Keratinocyte (primary cell): ENCODE data around the gene JAZF1. TPM values are rescaled to one million over a fixed set of nuclear protein-coding genes. Genes with fewer than 3 reads are reported as not detected.
A peak's percentile ranks its signal among the peaks of the same experiment; 100 is the strongest.

ENCODE experiments used
- DNase-seq: peaks from one replicate; pipeline ENCODE4 v3.0.0-alpha.2; 2011; ENCODE audit warnings: low read depth, missing footprints, low spot score
- FAIRE-seq: peaks from 2 replicates; lab custom pipeline; 2011; peaks lifted over from hg19 to GRCh38; lab: Jason Lieb, UNC
- H2AFZ ChIP-seq: 2 replicates; pipeline ENCODE4 v1.6.0; 2012; ENCODE audit warnings: low read length, control low read depth, inconsistent platforms; ENCODE audit not compliant: control insufficient read depth
- H3K27ac ChIP-seq: 2 replicates; pipeline ENCODE4 v1.5.1; 2011; ENCODE audit warnings: low read length; ENCODE audit not compliant: control insufficient read depth, insufficient read depth
- H3K27me3 ChIP-seq: 3 replicates; pipeline ENCODE4 v1.6.0; 2011; ENCODE audit warnings: low read length; ENCODE audit not compliant: control insufficient read depth, insufficient read depth; ENCODE audit errors: extremely low read depth
- H3K36me3 ChIP-seq, 2 experiments: 2 replicates in 1 of 2; 3 replicates in 1 of 2; pipeline ENCODE4 v1.5.1; 2011; ENCODE audit warnings: low read length in 2 of 2, mild to moderate bottlenecking in 1 of 2; ENCODE audit not compliant: control insufficient read depth in 2 of 2, insufficient read depth in 2 of 2; ENCODE audit errors: extremely low read depth in 1 of 2
- H3K4me1 ChIP-seq: 3 replicates; pipeline ENCODE4 v1.5.1; 2011; ENCODE audit warnings: low read length; ENCODE audit not compliant: control insufficient read depth, insufficient read depth; ENCODE audit errors: extremely low read depth
- H3K4me2 ChIP-seq: 3 replicates; pipeline ENCODE4 v1.6.0; 2011; ENCODE audit warnings: low read depth, low read length; ENCODE audit not compliant: control insufficient read depth, insufficient read depth; ENCODE audit errors: extremely low read depth
- H3K4me3 ChIP-seq, 3 experiments: fragments of 200-600 bp in 1 of 3; sonication (generic) in 1 of 3; 2 replicates in 2 of 3; 3 replicates in 1 of 3; pipeline ENCODE4 v1.5.1; 2011 to 2016; ENCODE audit warnings: low read length in 3 of 3, mild to moderate bottlenecking in 3 of 3, control low read depth in 2 of 3, inconsistent platforms in 1 of 3, low read depth in 1 of 3, mixed read lengths in 1 of 3, mixed run types in 1 of 3, moderate library complexity in 1 of 3; ENCODE audit not compliant: control insufficient read depth in 2 of 3, insufficient read depth in 2 of 3; ENCODE audit errors: extremely low read depth in 1 of 3
- H3K79me2 ChIP-seq: 2 replicates; pipeline ENCODE4 v1.6.0; 2012; ENCODE audit warnings: low read length; ENCODE audit not compliant: control insufficient read depth, insufficient read depth
- H3K9ac ChIP-seq: 3 replicates; pipeline ENCODE4 v1.6.0; 2011; ENCODE audit warnings: low read length; ENCODE audit not compliant: control insufficient read depth, insufficient read depth; ENCODE audit errors: extremely low read depth
- H3K9me1 ChIP-seq: 3 replicates; pipeline ENCODE4 v1.6.0; 2011; ENCODE audit warnings: low read length; ENCODE audit not compliant: control insufficient read depth, insufficient read depth; ENCODE audit errors: extremely low read depth
- H3K9me3 ChIP-seq: 2 replicates; pipeline ENCODE4 v1.5.1; 2012; ENCODE audit warnings: low read depth, low read length; ENCODE audit not compliant: control insufficient read depth
- H4K20me1 ChIP-seq: 3 replicates; pipeline ENCODE4 v1.6.0; 2011; ENCODE audit warnings: low read length; ENCODE audit not compliant: control insufficient read depth, insufficient read depth; ENCODE audit errors: extremely low read depth
- EZH2 ChIP-seq: IDR thresholded peaks from one replicate; pipeline ENCODE4 v1.6.1; 2012; ENCODE audit warnings: inconsistent platforms, mild to moderate bottlenecking, low read length, moderate library complexity
- dilution Hi-C: fragments of 300-500 bp; cut with MboI; formaldehyde crosslinking; loops from one replicate; pipeline ENCODE4 v1.7.0; 2020; ENCODE audit warnings: low sequenced_read_pairs; ENCODE audit not compliant: extremely low pct_ligation_motif_present
- polyA plus RNA-seq, 5 experiments: library from polyadenylated mRNA; depleted of rRNA in 3 of 5; stranded (reverse) in 3 of 5; stranded (forward) in 1 of 5; unstranded in 1 of 5; fragments of >200 nt; gene quantifications; 1 replicate in 1 of 5; 2 replicates in 3 of 5; 3 replicates in 1 of 5; pipeline versions ENCODE4 v1.2.1 to v1.2.3, GENCODE V29; 2011 to 2012; ENCODE audit warnings: missing spikeins in 2 of 5, low read depth in 1 of 5, low replicate concordance in 1 of 5
- TF ChIP-seq, protein P1 (sequence below), 3 experiments: IDR thresholded peaks in 1 of 3; conservative IDR thresholded peaks in 1 of 3; optimal IDR thresholded peaks in 1 of 3; 2 replicates in 2 of 3; 3 replicates in 1 of 3; pipeline versions ENCODE3 to v1.5.1; 2011; ENCODE audit warnings: low read length in 3 of 3, mild to moderate bottlenecking in 3 of 3, moderate library complexity in 2 of 3, control low read depth in 1 of 3, inconsistent platforms in 1 of 3; ENCODE audit not compliant: insufficient read depth in 2 of 3; ENCODE audit errors: extremely low read depth in 1 of 3

Gene JAZF1
- polyA plus RNA-seq, 1 donor (not counting 4 experiments of a cell fraction or from before 2014, with no cell fraction given): 2.5 TPM

DNA sequence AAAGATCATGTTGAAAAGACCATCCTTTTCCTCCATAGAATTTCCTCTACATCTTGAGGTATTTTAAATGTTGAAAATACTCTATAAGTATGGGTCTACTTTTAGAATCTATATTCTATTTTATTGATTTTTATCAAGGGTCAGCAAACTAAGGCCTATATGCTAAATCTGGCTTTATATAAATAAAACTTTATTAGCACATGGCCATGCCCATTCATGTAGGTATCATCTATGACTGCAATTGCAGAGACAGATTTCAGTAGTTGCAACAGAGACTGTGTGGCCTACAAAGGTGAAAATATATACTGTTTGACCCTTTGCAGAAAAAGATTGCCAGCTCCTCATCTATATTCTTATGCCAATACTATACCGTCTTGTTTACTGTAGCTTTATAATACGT, 367.9 kb downstream of the JAZF1 start:
- peaks cover 3 to 7% of the 10 kb centered on the region in 2 experiments for H3K36me3 ChIP-seq
- no peaks in the 10 kb centered on the region for H3K9me3 ChIP-seq
- H3K4me3 ChIP-seq: no peak overlapping the region
- no peak for TF ChIP-seq EZH2
- H3K9me1 ChIP-seq: no peaks in the 10 kb centered on the region
- dilution Hi-C loops: no loop called here
- DNase-seq (no peak), FAIRE-seq (no peak)
- peaks cover 5% of the 10 kb centered on the region for H3K4me1 ChIP-seq
- H3K27me3 ChIP-seq: no peaks in the 10 kb centered on the region
- no peak overlapping the region for H2AFZ ChIP-seq
- H4K20me1 ChIP-seq: no peaks in the 10 kb centered on the region
- no peak overlapping the region for H3K9ac ChIP-seq
- no peak overlapping the region for H3K4me2 ChIP-seq
- H3K27ac ChIP-seq: no peak overlapping the region
- no peaks in the 10 kb centered on the region for H3K79me2 ChIP-seq

DNA sequence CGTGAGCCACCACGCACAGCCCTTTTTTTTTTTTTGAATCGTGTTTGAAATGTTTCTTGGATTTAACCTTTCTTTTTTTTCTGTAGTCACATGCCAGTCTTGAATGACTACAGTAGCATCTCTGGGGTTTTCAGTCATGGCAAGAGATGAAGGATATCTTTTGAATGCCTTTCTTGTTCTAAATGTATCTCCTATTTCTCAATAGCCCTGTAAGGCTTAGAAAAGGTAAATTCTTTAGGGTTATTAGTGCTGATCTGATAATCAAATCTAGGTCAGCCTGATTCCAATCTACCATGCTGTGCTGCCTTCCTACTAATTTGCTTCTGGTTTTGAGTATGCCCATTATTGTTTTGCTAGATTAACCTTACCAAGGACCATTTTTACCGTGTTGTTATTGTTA, 370.4 kb downstream of the JAZF1 start:
- Histone ChIP-seq H3K9me3 (no peaks in the 10 kb centered on the region), H3K9ac (no peak overlapping the region), H3K9me1 (no peaks in the 10 kb centered on the region), H4K20me1 (no peaks in the 10 kb centered on the region), H3K79me2 (no peaks in the 10 kb centered on the region), H3K4me2 (no peak overlapping the region), H3K4me1 (peaks cover 5% of the 10 kb centered on the region), H3K27me3 (no peaks in the 10 kb centered on the region), H3K27ac (no peak overlapping the region), H3K4me3 (no peak overlapping the region), H2AFZ (no peak overlapping the region), H3K36me3 (peaks cover 0 to 3% of the 10 kb centered on the region in 2 experiments)
- FAIRE-seq (no peak), DNase-seq (no peak)
- dilution Hi-C loops: no loop called here
- TF ChIP-seq, protein P1, sequence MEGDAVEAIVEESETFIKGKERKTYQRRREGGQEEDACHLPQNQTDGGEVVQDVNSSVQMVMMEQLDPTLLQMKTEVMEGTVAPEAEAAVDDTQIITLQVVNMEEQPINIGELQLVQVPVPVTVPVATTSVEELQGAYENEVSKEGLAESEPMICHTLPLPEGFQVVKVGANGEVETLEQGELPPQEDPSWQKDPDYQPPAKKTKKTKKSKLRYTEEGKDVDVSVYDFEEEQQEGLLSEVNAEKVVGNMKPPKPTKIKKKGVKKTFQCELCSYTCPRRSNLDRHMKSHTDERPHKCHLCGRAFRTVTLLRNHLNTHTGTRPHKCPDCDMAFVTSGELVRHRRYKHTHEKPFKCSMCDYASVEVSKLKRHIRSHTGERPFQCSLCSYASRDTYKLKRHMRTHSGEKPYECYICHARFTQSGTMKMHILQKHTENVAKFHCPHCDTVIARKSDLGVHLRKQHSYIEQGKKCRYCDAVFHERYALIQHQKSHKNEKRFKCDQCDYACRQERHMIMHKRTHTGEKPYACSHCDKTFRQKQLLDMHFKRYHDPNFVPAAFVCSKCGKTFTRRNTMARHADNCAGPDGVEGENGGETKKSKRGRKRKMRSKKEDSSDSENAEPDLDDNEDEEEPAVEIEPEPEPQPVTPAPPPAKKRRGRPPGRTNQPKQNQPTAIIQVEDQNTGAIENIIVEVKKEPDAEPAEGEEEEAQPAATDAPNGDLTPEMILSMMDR (optimal IDR thresholded peaks at IDR 0.05 in 1 of 3, IDR thresholded peaks at IDR 0.05 in 1 of 3, conservative IDR thresholded peaks at IDR 0.05 in 1 of 3; ENCODE audit: extremely low read depth in 1 of 3, insufficient read depth in 2 of 3, low read length in 3 of 3): no peak
- TF ChIP-seq EZH2: no peak

DNA sequence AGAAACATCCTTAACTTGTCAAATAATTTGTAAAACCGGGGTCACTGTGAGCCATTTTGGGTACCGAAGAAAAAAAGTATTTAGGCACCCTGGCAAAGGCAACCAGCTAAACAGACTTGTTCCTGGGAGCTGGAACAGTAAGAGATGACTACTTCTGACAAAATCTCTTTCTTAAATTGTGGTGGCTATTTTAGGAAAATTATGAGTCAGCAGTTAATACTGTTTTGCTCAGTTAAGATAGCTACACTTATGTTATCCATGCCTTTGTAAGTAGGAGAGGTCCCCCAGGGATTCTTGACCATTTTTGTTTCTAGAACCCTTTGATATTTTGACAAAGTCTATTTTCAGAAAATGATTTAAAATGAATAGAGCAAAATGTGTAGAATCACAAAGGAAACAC, 372.0 kb downstream of the JAZF1 start:
- no peaks in the 10 kb centered on the region for H4K20me1 ChIP-seq
- H3K4me3 ChIP-seq: no peak overlapping the region
- H3K9ac ChIP-seq: no peak overlapping the region
- peak; percentile 55 for FAIRE-seq
- DNase-seq: no peak
- no peaks in the 10 kb centered on the region for H3K27me3 ChIP-seq
- H3K79me2 ChIP-seq: no peaks in the 10 kb centered on the region
- no peak overlapping the region for H2AFZ ChIP-seq
- dilution Hi-C loops: no loop called here
- no peak overlapping the region for H3K27ac ChIP-seq
- no peak for TF ChIP-seq EZH2
- TF ChIP-seq, protein P1 (optimal IDR thresholded peaks at IDR 0.05 in 1 of 3, IDR thresholded peaks at IDR 0.05 in 1 of 3, conservative IDR thresholded peaks at IDR 0.05 in 1 of 3; ENCODE audit: extremely low read depth in 1 of 3, insufficient read depth in 2 of 3, low read length in 3 of 3): no peak
- H3K9me3 ChIP-seq: no peaks in the 10 kb centered on the region
- H3K36me3 ChIP-seq: peaks cover 0 to 3% of the 10 kb centered on the region in 2 experiments
- H3K4me2 ChIP-seq: no peak overlapping the region
- H3K9me1 ChIP-seq: no peaks in the 10 kb centered on the region
- peaks cover 5% of the 10 kb centered on the region for H3K4me1 ChIP-seq
